ENCODE measurements around the gene EMILIN3.

EMILIN3 gene

GRCh38 chr20:41392871-41393704, 26.5 kb upstream of the EMILIN3 start:
- in situ Hi-C loops (cut with MboI; ENCODE audit: low sequenced_read_pairs), result no loop called here

- in situ Hi-C loops (cut with MboI; ENCODE audit: low sequenced_read_pairs), result no loop called here
Measured at GRCh38 chr20:41392295-41392694, 25.7 kb upstream of the EMILIN3 start.

GRCh38 chr20:41391587-41392001, 25.0 kb upstream of the EMILIN3 start:
- in situ Hi-C loops (cut with MboI; ENCODE audit: low sequenced_read_pairs), result no loop called here

GRCh38 chr20:41390889-41391288, 24.3 kb upstream of the EMILIN3 start:
- in situ Hi-C loops (cut with MboI; ENCODE audit: low sequenced_read_pairs), result no loop called here

GRCh38 chr20:41387444-41387851, 20.8 kb upstream of the EMILIN3 start:
- in situ Hi-C loops (cut with MboI; ENCODE audit: low sequenced_read_pairs), result no loop called here

- in situ Hi-C loops (cut with MboI; ENCODE audit: low sequenced_read_pairs), result no loop called here
Measured at GRCh38 chr20:41386502-41387427, 20.1 kb upstream of the EMILIN3 start.

GRCh38 chr20:41382791-41383305, 16.2 kb upstream of the EMILIN3 start:
- in situ Hi-C loops (cut with MboI; ENCODE audit: low sequenced_read_pairs), result no loop called here

GRCh38 chr20:41380551-41381193, 14.1 kb upstream of the EMILIN3 start:
- in situ Hi-C loops (cut with MboI; ENCODE audit: low sequenced_read_pairs), result no loop called here

GRCh38 chr20:41379551-41379950, 12.9 kb upstream of the EMILIN3 start:
- in situ Hi-C loops (cut with MboI; ENCODE audit: low sequenced_read_pairs), result no loop called here

- in situ Hi-C loops (cut with MboI; ENCODE audit: low sequenced_read_pairs), result no loop called here
Measured at GRCh38 chr20:41377275-41377674, 10.7 kb upstream of the EMILIN3 start.

- in situ Hi-C loops (cut with MboI; ENCODE audit: low sequenced_read_pairs), result no loop called here
Measured at GRCh38 chr20:41376349-41376748, 9.7 kb upstream of the EMILIN3 start.

GRCh38 chr20:41375846-41376245, 9.2 kb upstream of the EMILIN3 start:
- in situ Hi-C loops (cut with MboI; ENCODE audit: low sequenced_read_pairs), result no loop called here

- in situ Hi-C loops (cut with MboI; ENCODE audit: low sequenced_read_pairs), result no loop called here
Measured at GRCh38 chr20:41373931-41374920, 7.6 kb upstream of the EMILIN3 start.

GRCh38 chr20:41373251-41373783, 6.7 kb upstream of the EMILIN3 start:
- in situ Hi-C loops (cut with MboI; ENCODE audit: low sequenced_read_pairs), result no loop called here

- in situ Hi-C loops (cut with MboI; ENCODE audit: low sequenced_read_pairs), result no loop called here
Measured at GRCh38 chr20:41371371-41371770, 4.8 kb upstream of the EMILIN3 start.

- in situ Hi-C loops (cut with MboI; ENCODE audit: low sequenced_read_pairs), result no loop called here
Measured at GRCh38 chr20:41370176-41370575, 3.6 kb upstream of the EMILIN3 start.

- in situ Hi-C loops (cut with MboI; ENCODE audit: low sequenced_read_pairs), result no loop called here
Measured at GRCh38 chr20:41369673-41370072, 3.1 kb upstream of the EMILIN3 start.

- in situ Hi-C loops (cut with MboI; ENCODE audit: low sequenced_read_pairs), result no loop called here
Measured at GRCh38 chr20:41367956-41368355, 1.3 kb upstream of the EMILIN3 start.

- in situ Hi-C loops (cut with MboI; ENCODE audit: low sequenced_read_pairs), result no loop called here
Measured at GRCh38 chr20:41367393-41367695, 726 bp upstream of the EMILIN3 start.

All from HL-60/S4 treated with phorbol 12-myristate 13-acetate at 8.2 ng/mL for 4 days and 3 days (cell line).